Measurements from ENCODE around the gene HSD3B2.

- TF ChIP-seq CTCF (IDR thresholded peaks at IDR 0.05): no peak
- no peak for TF ChIP-seq NFE2L1 (CRISPR knock-in tag; IDR thresholded peaks at IDR 0.05)
- no peak for TF ChIP-seq NFYB (CRISPR knock-in tag; conservative IDR thresholded peaks at IDR 0.05; ENCODE audit: low read depth)
- TF ChIP-seq ETV6 (CRISPR knock-in tag; IDR thresholded peaks at IDR 0.05): no peak
- no peak for TF ChIP-seq MAX (CRISPR knock-in tag; IDR thresholded peaks at IDR 0.05)
These were observed 55.4 kb downstream of the HSD3B2 start for GRCh38 chr1:119470377-119470776.

All from WTC11 (cell line).